Activated naive CD4-positive, alpha-beta T cell treated with anti-CD3 and anti-CD28 coated beads, Interleukin-2, amount 10 ng/mL, durations not matched to agents 7 days and 5 days (primary cell): Measurements from ENCODE around the gene ADGRA1.

Source experiments
- CTCF ChIA-PET: fragments of 350-600 bp; sonication (Branson Sonifier 250); formaldehyde crosslinking; loops from one replicate; lab custom pipeline; 2021; ENCODE audit warnings: antibody characterized with exemption; lab: Charles Lee
- DNase-seq: peaks from one replicate; pipeline ENCODE4 v3.0.0-alpha.2; 2020
- H3K27ac Mint-ChIP-seq: one replicate; pipeline ENCODE4 v1.8.0; 2021; ENCODE audit warnings: mild to moderate bottlenecking, moderate library complexity, mixed read lengths
- H3K27me3 Mint-ChIP-seq: one replicate; pipeline ENCODE4 v1.8.0; 2021; ENCODE audit warnings: mild to moderate bottlenecking, mixed read lengths
- H3K36me3 Mint-ChIP-seq: one replicate; pipeline ENCODE4 v1.8.0; 2021; ENCODE audit warnings: mixed read lengths
- H3K4me1 Mint-ChIP-seq: one replicate; pipeline ENCODE4 v1.8.0; 2021; ENCODE audit warnings: mixed read lengths
- H3K4me3 Mint-ChIP-seq: one replicate; pipeline ENCODE4 v1.8.0; 2021; ENCODE audit warnings: mild to moderate bottlenecking, moderate library complexity, mixed read lengths
- H3K9me3 Mint-ChIP-seq: one replicate; pipeline ENCODE4 v1.8.0; 2021; ENCODE audit warnings: mixed read lengths

The ADGRA1 gene, protein sequence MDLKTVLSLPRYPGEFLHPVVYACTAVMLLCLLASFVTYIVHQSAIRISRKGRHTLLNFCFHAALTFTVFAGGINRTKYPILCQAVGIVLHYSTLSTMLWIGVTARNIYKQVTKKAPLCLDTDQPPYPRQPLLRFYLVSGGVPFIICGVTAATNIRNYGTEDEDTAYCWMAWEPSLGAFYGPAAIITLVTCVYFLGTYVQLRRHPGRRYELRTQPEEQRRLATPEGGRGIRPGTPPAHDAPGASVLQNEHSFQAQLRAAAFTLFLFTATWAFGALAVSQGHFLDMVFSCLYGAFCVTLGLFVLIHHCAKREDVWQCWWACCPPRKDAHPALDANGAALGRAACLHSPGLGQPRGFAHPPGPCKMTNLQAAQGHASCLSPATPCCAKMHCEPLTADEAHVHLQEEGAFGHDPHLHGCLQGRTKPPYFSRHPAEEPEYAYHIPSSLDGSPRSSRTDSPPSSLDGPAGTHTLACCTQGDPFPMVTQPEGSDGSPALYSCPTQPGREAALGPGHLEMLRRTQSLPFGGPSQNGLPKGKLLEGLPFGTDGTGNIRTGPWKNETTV

DNA sequence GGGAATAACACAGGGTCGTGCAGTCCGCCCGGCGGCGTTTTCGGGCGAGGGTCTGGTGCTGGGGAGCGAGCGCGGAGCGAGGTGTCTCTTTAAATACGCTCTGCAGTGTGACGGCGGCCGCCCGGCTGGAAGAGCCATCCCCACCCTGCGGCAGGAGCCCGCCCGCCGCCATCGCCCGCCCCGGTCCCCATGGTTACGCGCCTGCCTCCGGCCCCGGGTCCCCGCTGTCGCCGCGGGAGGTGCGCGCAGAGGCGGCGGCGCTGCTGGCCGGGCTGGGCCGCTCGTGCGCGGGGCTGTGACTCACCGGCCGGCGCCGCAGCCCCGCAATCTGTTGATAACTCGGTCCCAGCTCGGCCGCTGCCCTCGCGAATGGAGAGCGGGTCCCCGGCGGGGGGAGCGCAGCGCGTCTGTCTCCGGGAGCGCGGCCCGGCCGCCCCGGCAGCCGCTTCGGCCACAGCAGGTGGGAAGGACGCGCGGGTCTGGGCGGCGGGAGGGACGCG lies at the start of gene ADGRA1:
Gene ADGRA1, plus strand, starts transcription at position 246 of the 500 bp plus-strand sequence. CDS start 986 bp downstream, outside the sequence.
- Mint-ChIP-seq H3K27me3 (peaks cover 49% of the 10 kb centered on the region), H3K4me1 (no peaks in the 10 kb centered on the region), H3K36me3 (no peaks in the 10 kb centered on the region), H3K4me3 (no peak within 1 kb of the TSS), H3K27ac (no peak within 1 kb of the TSS), H3K9me3 (no peaks in the 10 kb centered on the region)
- CTCF ChIA-PET: no interaction called here
- no peak for DNase-seq

GRCh38 chr10:133038036-133038823 lies 49.5 kb upstream of the ADGRA1 start:
- Mint-ChIP-seq H3K4me3 (no peak overlapping the region), H3K9me3 (no peaks in the 10 kb centered on the region), H3K27ac (no peak overlapping the region), H3K36me3 (no peaks in the 10 kb centered on the region), H3K27me3 (peaks cover 6% of the 10 kb centered on the region), H3K4me1 (no peaks in the 10 kb centered on the region)
- CTCF ChIA-PET: no interaction called here
- DNase-seq: no peak

- no peaks in the 10 kb centered on the region for H3K36me3 Mint-ChIP-seq
- peaks cover 6% of the 10 kb centered on the region for H3K27me3 Mint-ChIP-seq
- no peak for DNase-seq
- H3K9me3 Mint-ChIP-seq: no peaks in the 10 kb centered on the region
- no peaks in the 10 kb centered on the region for H3K4me1 Mint-ChIP-seq
- no peak overlapping the region for H3K27ac Mint-ChIP-seq
- CTCF ChIA-PET: no interaction called here
- H3K4me3 Mint-ChIP-seq: no peak overlapping the region
Observed at GRCh38 chr10:133039107-133039802, 48.5 kb upstream of the ADGRA1 start.

DNA sequence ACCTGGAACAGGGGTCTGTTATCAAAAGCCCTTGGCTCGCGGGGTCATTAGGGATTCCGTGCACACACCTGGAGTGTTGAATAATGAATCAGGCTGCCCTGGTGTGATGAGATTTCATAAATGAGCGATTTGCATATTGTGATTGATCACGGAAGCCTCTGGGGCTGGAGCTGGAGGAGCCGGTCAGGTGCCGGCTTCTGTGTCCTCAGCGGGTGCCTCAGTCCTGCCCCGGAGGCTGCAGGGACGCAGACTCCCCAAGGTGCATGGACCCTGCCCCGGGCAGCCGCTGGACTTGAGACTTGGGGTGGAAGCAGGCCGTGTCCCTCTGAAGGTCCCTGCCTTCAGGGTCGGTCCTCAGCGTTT lies 47.9 kb upstream of the ADGRA1 start:
- DNase-seq: no peak
- no peak overlapping the region for H3K27ac Mint-ChIP-seq
- peaks cover 6% of the 10 kb centered on the region for H3K27me3 Mint-ChIP-seq
- CTCF ChIA-PET: no interaction called here
- H3K9me3 Mint-ChIP-seq: no peaks in the 10 kb centered on the region
- H3K4me3 Mint-ChIP-seq: no peak overlapping the region
- no peaks in the 10 kb centered on the region for H3K4me1 Mint-ChIP-seq
- H3K36me3 Mint-ChIP-seq: no peaks in the 10 kb centered on the region

- Mint-ChIP-seq H3K27ac (no peak overlapping the region), H3K4me3 (no peak overlapping the region), H3K27me3 (peaks cover 6% of the 10 kb centered on the region), H3K36me3 (no peaks in the 10 kb centered on the region), H3K9me3 (no peaks in the 10 kb centered on the region), H3K4me1 (no peaks in the 10 kb centered on the region)
- DNase-seq: no peak
- CTCF ChIA-PET: no interaction called here
Observed at GRCh38 chr10:133040198-133040597, 47.5 kb upstream of the ADGRA1 start.

DNA sequence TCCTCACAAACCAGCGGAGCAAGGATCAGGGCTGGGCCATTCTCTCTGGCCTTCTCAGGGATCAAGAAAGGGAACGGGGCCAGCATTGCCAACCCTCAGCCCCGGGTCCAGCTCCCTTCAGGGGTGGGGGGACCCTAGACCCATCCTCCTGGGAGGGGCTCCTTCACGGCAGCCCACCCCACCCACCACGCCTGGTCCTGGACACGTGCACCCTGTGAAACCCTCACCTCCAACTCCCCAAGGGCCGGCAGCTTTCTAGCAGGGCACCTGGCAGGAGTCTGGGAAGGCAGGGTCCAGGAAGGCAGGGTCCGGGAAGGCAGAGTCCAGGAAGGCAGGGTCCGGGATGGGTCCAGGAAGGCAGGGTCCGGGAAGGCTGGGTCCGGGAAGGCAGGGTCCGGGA lies 46.6 kb upstream of the ADGRA1 start:
- H3K4me1 Mint-ChIP-seq: no peaks in the 10 kb centered on the region
- no peaks in the 10 kb centered on the region for H3K9me3 Mint-ChIP-seq
- DNase-seq: no peak
- H3K27me3 Mint-ChIP-seq: peaks cover 6% of the 10 kb centered on the region
- no peak overlapping the region for H3K27ac Mint-ChIP-seq
- H3K4me3 Mint-ChIP-seq: no peak overlapping the region
- H3K36me3 Mint-ChIP-seq: no peaks in the 10 kb centered on the region
- CTCF ChIA-PET: no interaction called here

- no peak for DNase-seq
- peaks cover 6% of the 10 kb centered on the region for H3K27me3 Mint-ChIP-seq
- CTCF ChIA-PET: no interaction called here
Observed at GRCh38 chr10:133042061-133042460, 45.7 kb upstream of the ADGRA1 start.

DNA sequence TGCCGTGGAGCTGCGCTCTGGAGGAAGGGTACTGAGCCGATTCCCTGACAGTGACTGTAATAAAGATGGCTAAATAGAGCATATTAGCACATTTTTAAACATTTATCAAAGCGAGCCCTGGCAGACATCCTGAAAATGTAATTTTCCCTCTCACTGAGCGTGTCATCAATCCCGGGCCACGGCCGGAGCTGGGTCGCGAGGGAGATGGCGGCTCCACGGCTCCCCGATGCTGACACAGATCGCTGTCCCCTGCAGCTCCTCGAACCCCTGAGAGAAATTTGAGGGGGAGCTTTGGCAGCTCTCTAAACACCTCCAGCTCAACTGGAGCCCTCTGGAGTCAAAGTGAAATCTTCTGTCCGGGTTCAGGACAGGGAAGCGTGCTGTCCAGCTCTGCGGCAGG lies 44.9 kb upstream of the ADGRA1 start:
- Mint-ChIP-seq H3K36me3 (no peaks in the 10 kb centered on the region), H3K9me3 (no peaks in the 10 kb centered on the region), H3K4me1 (no peaks in the 10 kb centered on the region), H3K27me3 (peaks cover 9% of the 10 kb centered on the region), H3K27ac (no peak overlapping the region), H3K4me3 (no peak overlapping the region)
- no peak for DNase-seq
- CTCF ChIA-PET: no interaction called here

More at GRCh38 chr10:133042061-133042460, 45.7 kb upstream of the ADGRA1 start:
- Mint-ChIP-seq H3K27ac (no peak overlapping the region), H3K4me1 (no peaks in the 10 kb centered on the region), H3K36me3 (no peaks in the 10 kb centered on the region), H3K4me3 (no peak overlapping the region), H3K9me3 (no peaks in the 10 kb centered on the region)

DNA sequence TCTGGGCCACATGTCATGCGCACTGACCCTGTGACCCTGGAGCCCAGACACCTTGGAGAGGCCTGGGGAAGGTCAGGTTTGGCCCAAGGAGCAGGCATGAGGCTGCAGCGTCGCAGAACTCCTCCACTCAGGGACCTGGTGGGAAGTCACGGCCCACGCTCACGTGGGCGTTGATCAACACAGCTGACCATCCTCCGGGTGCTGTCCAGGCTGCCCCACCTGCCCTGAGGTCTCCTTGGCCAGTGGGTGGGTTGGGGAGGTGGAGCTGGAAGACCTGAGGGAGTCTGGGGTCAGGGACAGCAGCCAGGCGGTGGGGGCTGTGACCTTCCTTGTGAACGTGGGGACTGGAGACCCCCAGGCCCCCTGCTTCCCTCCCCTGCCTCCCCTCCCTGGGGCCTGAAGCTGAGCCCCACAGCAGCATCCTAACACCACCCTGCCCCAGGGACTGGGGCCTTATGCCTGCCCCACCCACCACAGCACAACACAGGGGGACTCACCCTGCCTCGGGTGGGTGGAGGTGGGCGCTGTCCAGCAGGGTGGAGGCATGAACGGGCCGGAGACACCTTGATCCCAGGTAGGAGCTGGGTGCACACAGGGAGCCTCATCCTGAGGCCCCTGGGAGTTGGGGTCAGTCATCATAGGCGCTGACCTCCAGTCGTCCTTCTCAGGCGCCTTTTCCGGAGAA lies 44.0 kb upstream of the ADGRA1 start:
- Mint-ChIP-seq H3K36me3 (no peaks in the 10 kb centered on the region), H3K9me3 (no peaks in the 10 kb centered on the region), H3K27me3 (peaks cover 8% of the 10 kb centered on the region), H3K4me1 (no peaks in the 10 kb centered on the region), H3K4me3 (no peak overlapping the region), H3K27ac (no peak overlapping the region)
- CTCF ChIA-PET: no interaction called here
- no peak for DNase-seq

GRCh38 chr10:133044401-133044811 lies 43.3 kb upstream of the ADGRA1 start:
- Mint-ChIP-seq H3K36me3 (no peaks in the 10 kb centered on the region), H3K27me3 (peaks cover 10% of the 10 kb centered on the region), H3K4me1 (no peaks in the 10 kb centered on the region), H3K4me3 (no peak overlapping the region), H3K27ac (no peak overlapping the region), H3K9me3 (no peaks in the 10 kb centered on the region)
- CTCF ChIA-PET: no interaction called here
- DNase-seq: no peak

DNA sequence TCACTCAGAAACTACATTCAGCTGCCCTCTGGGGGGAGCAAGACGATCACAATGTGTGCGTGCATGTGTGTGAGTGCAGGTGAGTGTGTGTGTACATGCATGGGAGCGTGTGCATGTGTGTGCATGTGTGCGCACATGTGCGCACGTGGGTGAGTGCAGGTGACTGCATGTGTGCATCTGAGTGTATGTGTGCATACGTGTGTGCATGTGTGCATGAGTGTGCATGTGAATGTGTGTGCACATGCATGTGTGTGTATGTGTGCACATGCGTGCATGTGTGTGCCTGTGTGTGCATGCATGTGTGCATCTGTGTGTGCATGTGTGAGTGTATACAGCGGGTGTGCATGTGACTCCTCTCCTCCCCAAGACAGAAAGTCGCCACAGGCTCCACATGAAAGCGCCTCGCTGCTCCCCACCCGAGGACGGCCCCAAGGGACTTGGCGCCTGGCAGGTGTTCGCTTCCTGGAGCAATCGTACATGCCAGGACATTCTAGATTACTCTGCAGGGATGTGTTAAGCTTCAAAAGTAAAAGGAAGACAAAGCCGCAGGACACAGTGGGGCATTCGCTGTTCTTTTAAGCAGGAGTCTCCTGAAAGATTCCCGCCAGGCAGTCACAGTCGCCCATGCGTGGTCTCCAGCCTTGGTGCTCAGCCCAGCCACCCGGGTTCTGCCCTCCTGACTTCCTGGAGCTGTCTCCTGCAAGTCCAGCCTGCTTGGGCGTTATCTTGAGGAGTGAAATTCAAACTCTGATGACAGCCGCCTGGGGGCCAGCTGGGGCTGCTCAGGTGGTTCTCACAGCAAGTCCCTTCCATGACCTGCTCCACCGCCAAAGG lies 42.0 kb upstream of the ADGRA1 start:
- no peaks in the 10 kb centered on the region for H3K4me1 Mint-ChIP-seq
- DNase-seq: no peak
- no peaks in the 10 kb centered on the region for H3K9me3 Mint-ChIP-seq
- H3K27me3 Mint-ChIP-seq: peaks cover 10% of the 10 kb centered on the region
- H3K36me3 Mint-ChIP-seq: no peaks in the 10 kb centered on the region
- CTCF ChIA-PET: no interaction called here
- no peak overlapping the region for H3K4me3 Mint-ChIP-seq
- no peak overlapping the region for H3K27ac Mint-ChIP-seq

- CTCF ChIA-PET: no interaction called here
- peaks cover 10% of the 10 kb centered on the region for H3K27me3 Mint-ChIP-seq
Observed at GRCh38 chr10:133046390-133046765, 41.3 kb upstream of the ADGRA1 start.

GRCh38 chr10:133047526-133048123 lies 40.1 kb upstream of the ADGRA1 start:
- no peaks in the 10 kb centered on the region for H3K9me3 Mint-ChIP-seq
- H3K27me3 Mint-ChIP-seq: peaks cover 10% of the 10 kb centered on the region
- no peak overlapping the region for H3K27ac Mint-ChIP-seq
- no peaks in the 10 kb centered on the region for H3K36me3 Mint-ChIP-seq
- CTCF ChIA-PET: no interaction called here
- DNase-seq: no peak
- H3K4me3 Mint-ChIP-seq: no peak overlapping the region
- no peaks in the 10 kb centered on the region for H3K4me1 Mint-ChIP-seq

More at GRCh38 chr10:133046390-133046765, 41.3 kb upstream of the ADGRA1 start:
- Mint-ChIP-seq H3K36me3 (no peaks in the 10 kb centered on the region), H3K27ac (no peak overlapping the region), H3K9me3 (no peaks in the 10 kb centered on the region), H3K4me1 (no peaks in the 10 kb centered on the region), H3K4me3 (no peak overlapping the region)
- DNase-seq: no peak
